ENCODE measurements around the gene THRB.
A peak's percentile ranks its signal among the peaks of the same experiment; 100 is the strongest.

The THRB gene

GRCh38 chr3:24192469-24193056, 302.1 kb downstream of the THRB start:
- CTCF ChIA-PET, result interaction anchor here (1.4 to 2.1 kb wide), 4 partner anchors 10 to 42 kb away, joined by 3 to 7 read pairs (median 4); no protein-coding TSS in a partner anchor
- POLR2A ChIA-PET, result no interaction called here
- no peak for TF ChIP-seq CTCF (IDR thresholded peaks at IDR 0.05; ENCODE audit: control extremely low read depth, extremely low read depth, low read depth, missing control alignments)
- DNase-seq (ENCODE audit: extremely low spot score), result no peak

GRCh38 chr3:24191801-24192403, 302.7 kb downstream of the THRB start:
- no peak for DNase-seq (ENCODE audit: extremely low spot score)
- no peak for TF ChIP-seq CTCF (IDR thresholded peaks at IDR 0.05; ENCODE audit: control extremely low read depth, extremely low read depth, low read depth, missing control alignments)
- ChIA-PET POLR2A (no interaction called here), CTCF (interaction anchor here (1.0 to 2.1 kb wide), 6 partner anchors 9 to 195 kb away, joined by 3 to 7 read pairs (median 4); no protein-coding TSS in a partner anchor)

- CTCF ChIA-PET, result no interaction called here
- POLR2A ChIA-PET, result no interaction called here
- DNase-seq (ENCODE audit: extremely low spot score), result no peak
- no peak for TF ChIP-seq CTCF (IDR thresholded peaks at IDR 0.05; ENCODE audit: control extremely low read depth, extremely low read depth, low read depth, missing control alignments)
These were observed 304.4 kb downstream of the THRB start for GRCh38 chr3:24190256-24190655.

- DNase-seq (ENCODE audit: extremely low spot score), result peak; percentile 32
- peak; percentile 56 for TF ChIP-seq CTCF (IDR thresholded peaks at IDR 0.05; ENCODE audit: control extremely low read depth, extremely low read depth, low read depth, missing control alignments)
- ChIA-PET CTCF (interaction anchor here (0.9 to 3.1 kb wide), 16 partner anchors 9 to 496 kb away, joined by 3 to 20 read pairs (median 4); no protein-coding TSS in a partner anchor), POLR2A (no interaction called here)
These were observed 308.8 kb downstream of the THRB start for GRCh38 chr3:24185738-24186384.

GRCh38 chr3:24184528-24185176, 310.0 kb downstream of the THRB start:
- TF ChIP-seq CTCF (IDR thresholded peaks at IDR 0.05; ENCODE audit: control extremely low read depth, extremely low read depth, low read depth, missing control alignments), result no peak
- no peak for DNase-seq (ENCODE audit: extremely low spot score)
- ChIA-PET POLR2A (no interaction called here), CTCF (interaction anchor here (1.2 to 3.1 kb wide), 6 partner anchors 12 to 497 kb away, joined by 3 to 20 read pairs (median 6); no protein-coding TSS in a partner anchor)

GRCh38 chr3:24182756-24183155, 311.9 kb downstream of the THRB start:
- TF ChIP-seq CTCF (IDR thresholded peaks at IDR 0.05; ENCODE audit: control extremely low read depth, extremely low read depth, low read depth, missing control alignments), result no peak
- CTCF ChIA-PET, result interaction anchor here (0.6 to 1.5 kb wide), 5 partner anchors 9 to 54 kb away, joined by 3 to 5 read pairs (median 4); no protein-coding TSS in a partner anchor
- no peak for DNase-seq (ENCODE audit: extremely low spot score)
- POLR2A ChIA-PET, result no interaction called here
